Endothelial cell (in vitro differentiated cells): Measurements from ENCODE around the gene CRB2. TPM values are rescaled to one million over a fixed set of nuclear protein-coding genes. Genes with fewer than 3 reads are reported as not detected.

Experiments used
- DNase-seq: peaks from one replicate; pipeline ENCODE4 v3.0.0; 2021; ENCODE audit warnings: low spot score
- H3K27ac Mint-ChIP-seq: one replicate; pipeline ENCODE4 v1.8.0; 2021; ENCODE audit warnings: mixed read lengths, inconsistent platforms; ENCODE audit not compliant: unreplicated experiment
- H3K27me3 Mint-ChIP-seq: one replicate; pipeline ENCODE4 v1.8.0; 2021; ENCODE audit warnings: mild to moderate bottlenecking, moderate library complexity, mixed read lengths, inconsistent platforms; ENCODE audit not compliant: unreplicated experiment
- H3K36me3 Mint-ChIP-seq: one replicate; pipeline ENCODE4 v1.8.0; 2021; ENCODE audit warnings: mild to moderate bottlenecking, low read depth, mixed read lengths, inconsistent platforms; ENCODE audit not compliant: unreplicated experiment
- H3K4me1 Mint-ChIP-seq: one replicate; pipeline ENCODE4 v1.8.0; 2021; ENCODE audit warnings: mild to moderate bottlenecking, mixed read lengths, inconsistent platforms; ENCODE audit not compliant: unreplicated experiment
- H3K4me3 Mint-ChIP-seq: one replicate; pipeline ENCODE4 v1.8.0; 2021; ENCODE audit warnings: mild to moderate bottlenecking, mixed read lengths, inconsistent platforms; ENCODE audit not compliant: unreplicated experiment
- H3K9me3 Mint-ChIP-seq: one replicate; pipeline ENCODE4 v1.8.0; 2021; ENCODE audit warnings: mixed read lengths, inconsistent platforms; ENCODE audit not compliant: unreplicated experiment
- CTCF ChIP-seq: fragments of 200-600 bp; sonication (generic); IDR thresholded peaks from one replicate; pipeline ENCODE4 v1.5.0; 2021; ENCODE audit warnings: antibody characterized with exemption; ENCODE audit not compliant: unreplicated experiment
- total RNA-seq: library from RNA; stranded (reverse); fragmentation: NEBNext Ultra II Directional; extraction: Animal tissue kit (Norgen Biotek cat#: 25700); gene quantifications from one replicate; pipeline ENCODE4 v1.2.1, GENCODE V29; 2021; ENCODE audit not compliant: unreplicated experiment

The CRB2 gene
- total RNA-seq, 1 donor from 2014 or later: 0.18 TPM

- TF ChIP-seq CTCF: no peak
- no peak for DNase-seq
- Mint-ChIP-seq H3K36me3 (peaks cover 4% of the 10 kb centered on the region), H3K27me3 (peaks cover 9% of the 10 kb centered on the region), H3K4me1 (peaks cover 24% of the 10 kb centered on the region), H3K9me3 (no peaks in the 10 kb centered on the region), H3K27ac (no peak overlapping the region), H3K4me3 (no peak overlapping the region)
Observed at GRCh38 chr9:123319541-123320339, 36.3 kb upstream of the CRB2 start.

DNA sequence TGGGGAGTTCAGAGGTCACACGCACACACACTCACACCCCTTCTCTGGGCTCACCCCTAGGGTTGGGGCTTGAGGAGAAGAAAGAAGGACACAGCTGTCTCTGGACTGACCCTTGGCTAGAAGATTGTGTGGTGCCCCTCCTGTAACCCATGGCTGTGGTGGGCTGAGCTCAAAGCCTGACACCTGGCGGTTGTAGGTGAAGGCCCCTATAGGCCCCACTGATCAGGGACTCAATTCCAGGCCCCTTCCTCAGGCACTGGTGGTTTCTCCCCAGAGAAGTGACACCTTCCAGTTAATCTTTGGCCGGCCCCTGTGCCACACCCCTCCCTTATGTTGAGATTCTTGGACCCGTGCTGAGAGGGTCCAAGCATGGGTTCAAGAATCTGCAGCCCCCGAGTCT is 35.2 kb upstream of the CRB2 start:
- peaks cover 4% of the 10 kb centered on the region for H3K36me3 Mint-ChIP-seq
- H3K4me3 Mint-ChIP-seq: no peak overlapping the region
- DNase-seq: no peak
- no peak overlapping the region for H3K27ac Mint-ChIP-seq
- peaks cover 29% of the 10 kb centered on the region for H3K4me1 Mint-ChIP-seq
- H3K27me3 Mint-ChIP-seq: peaks cover 9% of the 10 kb centered on the region
- no peaks in the 10 kb centered on the region for H3K9me3 Mint-ChIP-seq
- TF ChIP-seq CTCF: no peak

DNA sequence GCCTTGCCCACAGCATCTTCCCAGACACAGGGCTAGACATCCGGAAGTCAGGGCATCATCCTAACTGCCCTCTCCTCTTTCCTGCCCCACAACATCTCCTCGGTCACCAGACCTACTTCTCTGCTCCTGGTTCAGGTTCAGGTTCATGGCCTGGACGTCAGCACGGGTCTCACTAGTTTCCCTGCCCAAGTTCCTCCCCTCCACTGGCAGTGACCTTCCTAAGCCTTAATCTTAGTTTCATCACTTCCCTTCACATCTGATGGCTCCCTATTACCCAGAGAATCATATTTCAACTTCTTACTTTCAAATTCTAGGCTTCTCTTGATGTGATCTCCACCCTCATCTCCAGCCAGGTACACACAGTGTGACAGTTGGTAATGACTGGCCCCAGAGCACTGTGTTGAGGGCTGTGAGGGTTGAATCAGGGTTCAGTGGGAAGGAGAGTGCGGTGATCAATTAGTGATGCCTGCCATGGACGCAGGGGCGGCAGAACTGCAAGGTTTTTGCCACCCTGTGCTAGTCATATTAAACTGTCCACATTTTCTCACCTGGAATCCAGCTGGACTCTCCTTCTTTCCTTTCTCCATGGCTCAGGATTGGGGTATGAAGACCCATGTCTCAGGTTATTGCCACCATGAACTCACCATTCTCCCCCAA is 34.3 kb upstream of the CRB2 start:
- no peak for DNase-seq
- no peak overlapping the region for H3K27ac Mint-ChIP-seq
- H3K36me3 Mint-ChIP-seq: peaks cover 4% of the 10 kb centered on the region
- peaks cover 9% of the 10 kb centered on the region for H3K27me3 Mint-ChIP-seq
- H3K4me1 Mint-ChIP-seq: peaks cover 28% of the 10 kb centered on the region
- peak overlapping the region; percentile 1 for H3K4me3 Mint-ChIP-seq
- H3K9me3 Mint-ChIP-seq: no peaks in the 10 kb centered on the region
- no peak for TF ChIP-seq CTCF

- peak overlapping the region; percentile 38 for H3K27ac Mint-ChIP-seq
- no peak for DNase-seq
- peak overlapping the region; percentile 1 for H3K4me3 Mint-ChIP-seq
Observed at GRCh38 chr9:123322273-123323195, 33.5 kb upstream of the CRB2 start.

More at GRCh38 chr9:123322273-123323195, 33.5 kb upstream of the CRB2 start:
- no peak for TF ChIP-seq CTCF
- no peaks in the 10 kb centered on the region for H3K9me3 Mint-ChIP-seq
- peaks cover 4% of the 10 kb centered on the region for H3K36me3 Mint-ChIP-seq
- peaks cover 28% of the 10 kb centered on the region for H3K4me1 Mint-ChIP-seq
- H3K27me3 Mint-ChIP-seq: peaks cover 9% of the 10 kb centered on the region
